Lower leg skin (tissue), 3 donors: ENCODE results near the gene PROM2.

Experiments
- CTCF ChIP-seq, 3 donors: fragments of 450-650 bp; IDR thresholded peaks; one replicate each; pipeline ENCODE4 v1.5.1; 2016; ENCODE audit warnings: antibody characterized with exemption in 3 of 3, mild to moderate bottlenecking in 3 of 3, moderate library complexity in 2 of 3
- POLR2A ChIP-seq, 2 donors: fragments of 450-650 bp; IDR thresholded peaks; one replicate each; pipeline ENCODE4 v1.6.1; 2016 to 2017; ENCODE audit warnings: antibody characterized with exemption in 2 of 2, mild to moderate bottlenecking in 1 of 2, moderate library complexity in 1 of 2

- TF ChIP-seq CTCF (IDR thresholded peaks at IDR 0.05): no peak
- TF ChIP-seq POLR2A (IDR thresholded peaks at IDR 0.05): no peak
Observed at GRCh38 chr2:95294579-95295250, 20.5 kb downstream of the PROM2 start.
